COLO829 (cell line): ENCODE measurements around the gene XRN1.
"Not testable (repeated sequence)": the region's sequence is repeated elsewhere in the genome, so short reads cannot be mapped to it uniquely, and the experiment has no call there.

ENCODE experiments used
- DNase-seq: peaks from one replicate; pipeline ENCODE4 v3.0.0; 2012; ENCODE audit warnings: low spot score

Gene XRN1

GRCh38 chr3:142337994-142338393 is 109.8 kb downstream of the XRN1 start:
- no peak for DNase-seq

GRCh38 chr3:142332390-142332789 is 115.4 kb downstream of the XRN1 start:
- no peak for DNase-seq

- DNase-seq, result not testable (repeated sequence)
These were observed 123.4 kb downstream of the XRN1 start for GRCh38 chr3:142324275-142324953.

GRCh38 chr3:142319912-142320311 is 127.9 kb downstream of the XRN1 start:
- DNase-seq, result no peak

GRCh38 chr3:142319094-142319493 is 128.7 kb downstream of the XRN1 start:
- DNase-seq, result no peak

- DNase-seq, result no peak
These were observed 129.5 kb downstream of the XRN1 start for GRCh38 chr3:142318331-142318730.

- not testable (repeated sequence) for DNase-seq
These were observed 131.9 kb downstream of the XRN1 start for GRCh38 chr3:142315978-142316388.

- no peak for DNase-seq
These were observed 132.8 kb downstream of the XRN1 start for GRCh38 chr3:142315083-142315482.

- DNase-seq, result no peak
These were observed 137.4 kb downstream of the XRN1 start for GRCh38 chr3:142310439-142310838.

GRCh38 chr3:142302847-142303246 is 145.0 kb downstream of the XRN1 start:
- DNase-seq, result not testable (repeated sequence)

GRCh38 chr3:142298626-142299025 is 149.2 kb downstream of the XRN1 start:
- DNase-seq, result no peak

- no peak for DNase-seq
These were observed 151.3 kb downstream of the XRN1 start for GRCh38 chr3:142296507-142296906.

- no peak for DNase-seq
These were observed 159.8 kb downstream of the XRN1 start for GRCh38 chr3:142287866-142288638.

- no peak for DNase-seq
These were observed 162.7 kb downstream of the XRN1 start for GRCh38 chr3:142285083-142285517.

GRCh38 chr3:142282503-142282902 is 165.3 kb downstream of the XRN1 start:
- DNase-seq, result no peak

GRCh38 chr3:142281474-142281873 is 166.4 kb downstream of the XRN1 start:
- no peak for DNase-seq

GRCh38 chr3:142279965-142280590 is 167.8 kb downstream of the XRN1 start:
- peak; percentile 84 for DNase-seq

GRCh38 chr3:142278451-142278850 is 169.4 kb downstream of the XRN1 start:
- no peak for DNase-seq

- no peak for DNase-seq
These were observed 171.1 kb downstream of the XRN1 start for GRCh38 chr3:142276781-142277180.

GRCh38 chr3:142275856-142276255 is 172.0 kb downstream of the XRN1 start:
- no peak for DNase-seq

GRCh38 chr3:142274908-142275307 is 172.9 kb downstream of the XRN1 start:
- no peak for DNase-seq

GRCh38 chr3:142273501-142273900 is 174.3 kb downstream of the XRN1 start:
- peak; percentile 43 for DNase-seq
